GM12872 (cell line): ENCODE data around the gene CORIN.

Experiments used
- TF ChIP-seq, protein P1 (sequence below): IDR thresholded peaks from 3 replicates; pipeline ENCODE4 v1.5.1; 2011; ENCODE audit warnings: low read depth, mild to moderate bottlenecking, low read length, moderate library complexity; ENCODE audit not compliant: insufficient read depth

The CORIN gene

DNA sequence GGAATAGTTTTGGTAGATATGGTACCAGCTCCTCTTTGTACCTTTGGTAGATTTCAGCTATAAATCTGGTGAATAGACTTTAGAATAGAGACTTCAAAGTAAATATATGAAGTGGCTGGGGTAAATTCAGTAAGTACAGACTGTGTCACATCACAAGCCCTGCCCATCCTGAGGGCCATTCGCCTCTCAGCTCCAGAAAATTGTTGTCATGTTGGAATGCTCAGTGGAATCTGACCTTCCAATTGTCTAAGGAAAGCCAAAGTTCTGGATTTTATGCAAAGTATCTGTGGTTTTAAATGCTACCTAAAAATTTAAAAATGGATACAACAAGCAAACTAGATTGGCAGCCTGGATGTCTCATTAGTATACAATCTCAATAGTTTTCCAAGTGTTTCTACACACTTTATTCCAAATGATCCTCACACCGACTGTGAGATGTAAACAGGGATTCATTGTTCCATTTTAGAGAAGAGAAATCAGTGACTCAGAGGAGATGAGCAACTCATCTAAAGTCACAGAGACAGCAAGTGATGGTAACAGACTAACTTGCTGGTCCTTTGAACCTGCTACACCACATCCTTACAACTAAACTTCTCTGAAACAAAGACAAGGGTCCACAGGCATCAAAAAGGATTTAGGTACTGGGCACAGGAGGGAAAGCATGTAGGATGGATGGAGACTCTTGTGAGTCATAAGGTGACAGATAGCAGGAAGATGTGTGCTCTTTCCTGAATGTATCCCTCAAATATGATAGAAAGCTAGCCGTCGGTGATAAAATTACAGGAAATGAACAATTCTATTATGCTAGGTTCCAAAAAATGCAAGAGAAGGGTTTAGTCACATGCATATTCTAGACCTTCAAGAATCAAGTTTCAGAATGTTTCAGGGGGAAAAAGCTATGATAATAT is 225.5 kb downstream of the CORIN start:
- TF ChIP-seq, protein P1, sequence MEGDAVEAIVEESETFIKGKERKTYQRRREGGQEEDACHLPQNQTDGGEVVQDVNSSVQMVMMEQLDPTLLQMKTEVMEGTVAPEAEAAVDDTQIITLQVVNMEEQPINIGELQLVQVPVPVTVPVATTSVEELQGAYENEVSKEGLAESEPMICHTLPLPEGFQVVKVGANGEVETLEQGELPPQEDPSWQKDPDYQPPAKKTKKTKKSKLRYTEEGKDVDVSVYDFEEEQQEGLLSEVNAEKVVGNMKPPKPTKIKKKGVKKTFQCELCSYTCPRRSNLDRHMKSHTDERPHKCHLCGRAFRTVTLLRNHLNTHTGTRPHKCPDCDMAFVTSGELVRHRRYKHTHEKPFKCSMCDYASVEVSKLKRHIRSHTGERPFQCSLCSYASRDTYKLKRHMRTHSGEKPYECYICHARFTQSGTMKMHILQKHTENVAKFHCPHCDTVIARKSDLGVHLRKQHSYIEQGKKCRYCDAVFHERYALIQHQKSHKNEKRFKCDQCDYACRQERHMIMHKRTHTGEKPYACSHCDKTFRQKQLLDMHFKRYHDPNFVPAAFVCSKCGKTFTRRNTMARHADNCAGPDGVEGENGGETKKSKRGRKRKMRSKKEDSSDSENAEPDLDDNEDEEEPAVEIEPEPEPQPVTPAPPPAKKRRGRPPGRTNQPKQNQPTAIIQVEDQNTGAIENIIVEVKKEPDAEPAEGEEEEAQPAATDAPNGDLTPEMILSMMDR: no peak

DNA sequence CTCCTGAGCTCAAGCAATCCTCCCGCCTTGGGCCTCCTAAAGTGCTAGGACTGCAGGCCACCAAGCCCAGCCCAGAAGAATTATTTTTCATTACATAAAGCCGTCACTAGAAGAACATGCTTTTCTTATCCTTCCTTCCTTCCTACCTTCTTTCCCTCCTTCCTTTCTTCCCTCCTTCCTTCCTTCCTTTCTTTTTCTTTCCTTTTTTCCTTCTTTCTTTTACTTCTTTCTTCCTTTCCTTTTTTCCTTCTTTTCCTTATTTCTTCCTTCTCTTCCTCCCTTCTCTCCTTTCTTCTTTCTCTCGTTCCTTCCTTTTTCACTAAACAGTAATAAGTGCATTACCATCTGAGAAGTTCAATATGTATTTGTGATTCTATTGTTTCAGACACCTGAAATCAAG is 231.4 kb downstream of the CORIN start:
- TF ChIP-seq, protein P1: no peak

DNA sequence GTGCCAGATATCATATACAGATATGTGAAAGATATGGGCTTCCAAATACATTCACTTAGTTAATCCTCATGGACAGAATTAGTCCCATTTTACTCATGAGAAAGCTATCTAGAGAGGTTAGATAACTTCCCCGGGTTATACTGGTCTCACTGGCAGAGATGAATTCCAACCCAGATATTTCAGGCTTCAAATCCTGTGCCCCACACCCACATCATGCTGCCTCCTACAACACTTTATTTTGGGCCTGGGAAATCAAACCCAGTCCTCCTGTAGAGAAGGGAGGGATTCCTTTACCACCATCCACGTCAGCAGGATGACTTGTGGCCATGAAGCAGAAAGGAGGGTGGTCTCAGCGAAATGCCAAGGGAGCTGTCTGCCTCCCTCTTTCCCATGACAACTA is 239.0 kb downstream of the CORIN start:
- TF ChIP-seq, protein P1: no peak

DNA sequence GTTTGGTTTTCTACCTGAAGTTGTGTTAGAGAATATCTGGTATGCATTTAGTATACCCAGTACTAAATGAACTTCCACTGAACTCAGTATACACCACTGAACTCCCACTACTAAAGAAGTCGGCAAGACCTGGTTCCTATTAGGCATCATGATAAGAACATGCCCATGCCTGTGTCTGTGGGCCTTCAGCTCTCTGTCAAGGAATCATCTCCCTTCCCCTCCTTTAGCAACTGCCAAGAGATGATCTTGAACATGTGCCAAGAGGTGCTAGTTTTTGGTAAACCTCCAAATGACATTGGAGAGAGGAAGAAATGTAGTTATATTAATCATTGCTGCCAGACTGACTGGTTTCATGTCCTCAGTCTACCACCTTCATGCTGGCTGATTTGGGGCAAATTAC is 239.5 kb downstream of the CORIN start:
- TF ChIP-seq, protein P1: no peak

DNA sequence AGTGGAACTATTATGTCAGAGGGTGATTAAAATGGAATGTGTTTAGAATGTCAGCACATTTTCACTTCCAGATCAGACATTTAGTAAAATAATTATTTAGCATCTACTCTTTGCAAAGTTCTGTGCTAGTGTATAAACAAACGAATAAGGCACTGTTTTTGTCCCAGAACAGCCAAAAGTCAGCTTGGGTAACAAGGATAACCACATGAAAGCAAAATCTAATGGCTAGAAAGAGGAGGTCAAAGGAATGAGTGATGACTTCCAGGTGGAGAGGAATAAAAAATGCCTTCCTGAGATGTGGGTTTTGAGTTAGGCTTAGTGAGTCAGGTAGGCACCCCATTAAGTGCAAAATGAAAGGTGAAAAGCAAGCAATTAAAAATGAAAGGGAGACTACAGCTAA is 240.2 kb downstream of the CORIN start:
- TF ChIP-seq, protein P1: no peak

DNA sequence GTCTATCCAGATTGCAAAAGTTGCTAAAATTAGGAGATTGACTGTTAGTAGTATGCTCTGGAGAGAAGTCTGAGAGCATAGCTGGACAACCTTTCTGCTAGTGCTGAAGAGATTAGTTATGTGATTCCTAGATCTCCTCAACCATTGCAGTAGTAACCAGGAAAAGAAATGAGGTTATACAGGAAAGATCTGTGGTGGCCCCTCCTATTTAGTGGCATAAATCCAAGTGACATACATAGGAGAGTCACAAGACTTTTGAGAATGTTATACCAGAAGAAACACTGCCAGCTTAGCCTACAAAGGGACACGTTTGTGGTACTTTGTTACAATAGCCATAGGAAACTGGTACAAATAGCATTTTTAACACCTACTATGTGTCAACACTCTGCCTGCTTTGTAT is 247.5 kb downstream of the CORIN start:
- TF ChIP-seq, protein P1: no peak

DNA sequence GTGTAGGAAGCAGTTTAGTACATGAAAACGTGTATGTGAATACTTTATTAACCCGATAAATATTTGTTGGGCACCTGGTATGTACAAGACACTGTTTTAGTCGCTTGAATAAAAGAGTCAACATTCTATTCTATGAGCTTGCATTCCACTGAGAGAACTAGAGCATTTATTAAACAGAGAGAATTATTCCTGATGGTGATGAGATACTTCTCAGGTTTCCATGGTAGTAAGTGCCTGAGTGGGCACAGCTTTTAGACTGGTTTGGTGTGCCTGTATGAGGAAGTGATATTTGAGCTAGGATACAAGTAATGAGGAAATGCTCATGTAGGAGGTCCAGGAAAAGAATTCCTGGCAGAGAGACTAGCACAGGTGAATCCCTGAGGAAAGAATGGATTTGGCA is 258.6 kb downstream of the CORIN start:
- TF ChIP-seq, protein P1: no peak
